Measurements from ENCODE around the gene LTBP4. TPM values are rescaled to one million over a fixed set of nuclear protein-coding genes. Genes with fewer than 3 reads are reported as not detected.

Gene LTBP4
- total and polyA plus RNA-seq, 2 donors (not counting 3 experiments of a cell fraction or from before 2014, with no cell fraction given): 25.9 to 38.0 TPM

DNA sequence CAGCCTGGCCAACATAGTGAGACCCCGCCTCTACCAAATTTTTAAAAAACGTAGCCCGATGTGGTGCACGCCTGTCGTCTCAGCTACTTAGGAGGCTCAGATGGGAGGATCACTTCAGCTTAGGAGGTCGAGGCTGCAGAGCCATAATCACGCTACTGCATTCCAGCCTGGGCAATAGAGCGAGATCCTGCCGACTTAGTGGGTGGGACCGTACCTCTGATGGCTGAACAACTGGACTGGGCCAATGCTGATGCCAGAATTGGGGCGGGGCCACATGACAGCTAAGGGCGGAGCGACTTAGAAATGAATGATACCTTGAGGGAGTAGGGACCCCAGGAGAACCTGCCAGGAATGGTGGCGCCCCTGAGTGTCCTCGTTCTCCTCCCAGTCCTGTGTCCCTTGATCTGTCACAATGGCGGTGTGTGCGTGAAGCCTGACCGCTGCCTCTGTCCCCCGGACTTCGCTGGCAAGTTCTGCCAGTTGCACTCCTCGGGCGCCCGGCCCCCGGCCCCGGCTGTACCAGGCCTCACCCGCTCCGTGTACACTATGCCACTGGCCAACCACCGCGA lies 3.6 kb downstream of the LTBP4 start:
- Histone ChIP-seq H2AFZ (ENCODE audit: low read depth, low read length) (peak overlapping the region; percentile 83), H3K9me1 (replicated peaks; ENCODE audit: control insufficient read depth, extremely low read depth, insufficient read depth, low read length) (no peaks in the 10 kb centered on the region), H3K27me3 (ENCODE audit: control insufficient read depth in 2 of 2, insufficient read depth in 2 of 2, low read length in 2 of 2) (peaks cover 4 to 6% of the 10 kb centered on the region in 2 experiments), H3K4me3 (replicated peaks in 1 of 3; ENCODE audit: insufficient read depth in 1 of 3, low read depth in 1 of 3, low read length in 3 of 3) (no peak overlapping the region), H3K36me3 (ENCODE audit: control insufficient read depth in 2 of 2, extremely low read depth in 1 of 2, insufficient read depth in 2 of 2, low read length in 2 of 2) (no peaks in the 10 kb centered on the region), H3K27ac (ENCODE audit: insufficient read depth, low read depth, low read length) (no peak overlapping the region), H3K4me2 (ENCODE audit: insufficient read depth, low read length) (peak overlapping the region; percentile 60), H3K4me1 (ENCODE audit: control insufficient read depth, extremely low read depth, insufficient read depth, low read length) (peaks cover 48% of the 10 kb centered on the region), H3K9ac (replicated peaks; ENCODE audit: extremely low read depth, insufficient read depth, low read length) (no peak overlapping the region), H4K20me1 (replicated peaks; ENCODE audit: control insufficient read depth, extremely low read depth, insufficient read depth, low read length) (no peaks in the 10 kb centered on the region), H3K9me3 (replicated peaks; ENCODE audit: control insufficient read depth, insufficient read depth, low read length) (no peaks in the 10 kb centered on the region), H3K79me2 (ENCODE audit: control insufficient read depth, insufficient read depth, low read length) (no peaks in the 10 kb centered on the region)
- FAIRE-seq (peak; percentile 64), DNase-seq (ENCODE audit: low read depth, low spot score) (no peak)
- ChIA-PET POLR2A (interaction anchor here (1.0 kb wide), 1 partner anchor 179 kb away, joined by 3 read pairs; the partner anchor contains the start of gene SERTAD1), CTCF (interaction anchor here (0.9 to 11.0 kb wide), 7 partner anchors 10 to 140 kb away, joined by 3 to 126 read pairs (median 20); partner anchors contain the start of gene BLVRB)
- no TSS peak for BruUV-seq (replicated peaks)
- intact Hi-C loops (cut with micrococcal nuclease) (loop anchor here (1.0 kb wide), 1 partner anchor 30 kb away; no protein-coding TSS in a partner anchor), dilution Hi-C loops (cut with MboI; ENCODE audit: extremely low pct_ligation_motif_present, low sequenced_read_pairs) (no loop called here)
- TF ChIP-seq MYC (IDR thresholded peaks at IDR 0.05; ENCODE audit: low read depth, low read length): no peak
- no peak for TF ChIP-seq POLR2AphosphoS5 (IDR thresholded peaks at IDR 0.05; ENCODE audit: insufficient read depth, low read depth, low read length)
- TF ChIP-seq, protein P1, sequence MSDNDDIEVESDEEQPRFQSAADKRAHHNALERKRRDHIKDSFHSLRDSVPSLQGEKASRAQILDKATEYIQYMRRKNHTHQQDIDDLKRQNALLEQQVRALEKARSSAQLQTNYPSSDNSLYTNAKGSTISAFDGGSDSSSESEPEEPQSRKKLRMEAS (IDR thresholded peaks at IDR 0.05; ENCODE audit: insufficient read depth, insufficient read length): no peak
- TF ChIP-seq POLR2A (IDR thresholded peaks at IDR 0.05; ENCODE audit: low read depth, low read length): no peak
- TF ChIP-seq FOS (IDR thresholded peaks at IDR 0.05; ENCODE audit: borderline replicate concordance, insufficient read depth, low read length): no peak
- TF ChIP-seq GATA2 (IDR thresholded peaks at IDR 0.05; ENCODE audit: insufficient read depth, insufficient read length, low read depth, low read length): no peak
- TF ChIP-seq, protein P2, sequence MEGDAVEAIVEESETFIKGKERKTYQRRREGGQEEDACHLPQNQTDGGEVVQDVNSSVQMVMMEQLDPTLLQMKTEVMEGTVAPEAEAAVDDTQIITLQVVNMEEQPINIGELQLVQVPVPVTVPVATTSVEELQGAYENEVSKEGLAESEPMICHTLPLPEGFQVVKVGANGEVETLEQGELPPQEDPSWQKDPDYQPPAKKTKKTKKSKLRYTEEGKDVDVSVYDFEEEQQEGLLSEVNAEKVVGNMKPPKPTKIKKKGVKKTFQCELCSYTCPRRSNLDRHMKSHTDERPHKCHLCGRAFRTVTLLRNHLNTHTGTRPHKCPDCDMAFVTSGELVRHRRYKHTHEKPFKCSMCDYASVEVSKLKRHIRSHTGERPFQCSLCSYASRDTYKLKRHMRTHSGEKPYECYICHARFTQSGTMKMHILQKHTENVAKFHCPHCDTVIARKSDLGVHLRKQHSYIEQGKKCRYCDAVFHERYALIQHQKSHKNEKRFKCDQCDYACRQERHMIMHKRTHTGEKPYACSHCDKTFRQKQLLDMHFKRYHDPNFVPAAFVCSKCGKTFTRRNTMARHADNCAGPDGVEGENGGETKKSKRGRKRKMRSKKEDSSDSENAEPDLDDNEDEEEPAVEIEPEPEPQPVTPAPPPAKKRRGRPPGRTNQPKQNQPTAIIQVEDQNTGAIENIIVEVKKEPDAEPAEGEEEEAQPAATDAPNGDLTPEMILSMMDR (IDR thresholded peaks at IDR 0.05; ENCODE audit: extremely low read depth in 1 of 2, insufficient read depth in 1 of 2, low read depth in 1 of 2, low read length in 2 of 2): no peak
- no peak for TF ChIP-seq JUN (IDR thresholded peaks at IDR 0.05; ENCODE audit: borderline replicate concordance, insufficient read depth, insufficient read length, low read depth)
- no peak for TF ChIP-seq EZH2 (IDR thresholded peaks at IDR 0.05; ENCODE audit: borderline replicate concordance, low read depth, low read length, severe bottlenecking)

Data from endothelial cell of umbilical vein (primary cell).